ENCODE data around the gene NCOA5. TPM values are rescaled to one million over a fixed set of nuclear protein-coding genes. Genes with fewer than 3 reads are reported as not detected.
A peak's percentile ranks its signal among the peaks of the same experiment; 100 is the strongest.

NCOA5 gene
- total RNA-seq, 4 donors from 2014 or later, result 14.7 to 21.5 (median 19.0) TPM

DNA sequence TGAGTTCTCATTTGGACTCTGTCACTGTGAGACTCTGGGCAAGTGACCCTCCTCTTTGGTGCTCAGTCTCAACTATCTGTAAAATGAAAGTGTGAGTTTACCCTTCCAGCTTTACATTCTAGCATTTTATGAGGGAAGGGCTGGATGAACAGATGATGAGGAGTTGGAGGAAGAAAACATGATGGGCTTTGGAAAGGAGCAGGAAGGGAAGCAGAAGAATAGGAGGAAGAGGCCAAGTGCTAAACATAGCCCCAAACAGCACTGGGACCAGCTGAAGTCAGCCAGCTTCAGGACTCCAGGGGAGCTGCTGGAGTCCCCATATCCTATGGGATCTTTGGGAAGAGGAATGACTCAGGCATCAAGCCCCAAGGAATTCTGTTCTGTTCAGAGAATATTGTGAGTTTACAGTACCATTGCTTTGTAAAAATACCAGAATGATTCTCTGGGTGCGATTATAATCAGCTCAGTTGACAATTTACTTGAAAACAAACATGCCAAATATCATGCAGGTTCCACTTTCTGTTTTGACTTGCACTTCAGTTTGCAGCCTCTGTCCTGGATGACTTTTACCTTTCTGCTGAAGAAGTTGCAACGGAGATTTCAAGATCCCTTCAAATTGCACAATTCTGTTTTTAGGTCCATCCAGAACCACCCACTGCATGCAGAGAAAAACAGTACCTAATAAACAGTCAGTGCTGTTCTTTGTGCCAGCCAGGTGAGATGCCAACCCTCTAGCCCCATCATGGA is 31.6 kb upstream of the NCOA5 start:
- in situ Hi-C loops (cut with MboI; ENCODE audit: low sequenced_read_pairs in 4 of 4), result loop anchor here in 1 of 4 donors (10.0 kb wide), 1 partner anchor 233 kb away; no protein-coding TSS in a partner anchor
- TF ChIP-seq POLR2A (IDR thresholded peaks at IDR 0.05), result no peak
- TF ChIP-seq, protein P1, sequence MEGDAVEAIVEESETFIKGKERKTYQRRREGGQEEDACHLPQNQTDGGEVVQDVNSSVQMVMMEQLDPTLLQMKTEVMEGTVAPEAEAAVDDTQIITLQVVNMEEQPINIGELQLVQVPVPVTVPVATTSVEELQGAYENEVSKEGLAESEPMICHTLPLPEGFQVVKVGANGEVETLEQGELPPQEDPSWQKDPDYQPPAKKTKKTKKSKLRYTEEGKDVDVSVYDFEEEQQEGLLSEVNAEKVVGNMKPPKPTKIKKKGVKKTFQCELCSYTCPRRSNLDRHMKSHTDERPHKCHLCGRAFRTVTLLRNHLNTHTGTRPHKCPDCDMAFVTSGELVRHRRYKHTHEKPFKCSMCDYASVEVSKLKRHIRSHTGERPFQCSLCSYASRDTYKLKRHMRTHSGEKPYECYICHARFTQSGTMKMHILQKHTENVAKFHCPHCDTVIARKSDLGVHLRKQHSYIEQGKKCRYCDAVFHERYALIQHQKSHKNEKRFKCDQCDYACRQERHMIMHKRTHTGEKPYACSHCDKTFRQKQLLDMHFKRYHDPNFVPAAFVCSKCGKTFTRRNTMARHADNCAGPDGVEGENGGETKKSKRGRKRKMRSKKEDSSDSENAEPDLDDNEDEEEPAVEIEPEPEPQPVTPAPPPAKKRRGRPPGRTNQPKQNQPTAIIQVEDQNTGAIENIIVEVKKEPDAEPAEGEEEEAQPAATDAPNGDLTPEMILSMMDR (IDR thresholded peaks at IDR 0.05 in 4 of 5, conservative IDR thresholded peaks at IDR 0.05 in 1 of 5), result no peak
- Histone ChIP-seq H3K27ac (peak overlapping the region in 3 of 4 donors; percentile 7 to 43 (median 40)), H3K36me3 (no peaks in the 10 kb centered on the region), H3K4me1 (peaks cover 10 to 46% of the 10 kb centered on the region in 2 donors), H3K4me3 (no peak overlapping the region), H3K9me3 (no peaks in the 10 kb centered on the region), H3K27me3 (no peaks in the 10 kb centered on the region)
- ATAC-seq (no peak), DNase-seq (no peak)
- intact Hi-C loops (cut with DNase I; ENCODE audit: low total_unique reads), result no loop called here

GRCh38 chr20:46120136-46120535 is 30.4 kb upstream of the NCOA5 start:
- DNase-seq, result no peak

GRCh38 chr20:46119547-46119946 is 29.8 kb upstream of the NCOA5 start:
- Histone ChIP-seq H3K4me3 (no peak overlapping the region), H3K27ac (peak overlapping the region; percentile 84 to 87 (median 85)), H3K27me3 (no peaks in the 10 kb centered on the region), H3K4me1 (peaks cover 10 to 46% of the 10 kb centered on the region in 2 donors), H3K36me3 (no peaks in the 10 kb centered on the region), H3K9me3 (no peaks in the 10 kb centered on the region)
- intact Hi-C loops (cut with DNase I; ENCODE audit: low total_unique reads), result no loop called here
- TF ChIP-seq, protein P1 (IDR thresholded peaks at IDR 0.05 in 4 of 5, conservative IDR thresholded peaks at IDR 0.05 in 1 of 5), result no peak
- TF ChIP-seq POLR2A (IDR thresholded peaks at IDR 0.05), result no peak
- no peak for ATAC-seq
- DNase-seq, result no peak
- in situ Hi-C loops (cut with MboI; ENCODE audit: low sequenced_read_pairs in 4 of 4), result no loop called here

More at GRCh38 chr20:46120136-46120535, 30.4 kb upstream of the NCOA5 start:
- ATAC-seq, result no peak
- Histone ChIP-seq H3K27me3 (no peaks in the 10 kb centered on the region), H3K4me3 (no peak overlapping the region), H3K9me3 (no peaks in the 10 kb centered on the region), H3K36me3 (no peaks in the 10 kb centered on the region), H3K4me1 (peaks cover 10 to 46% of the 10 kb centered on the region in 2 donors), H3K27ac (peak overlapping the region in 3 of 4 donors; percentile 7 to 85 (median 40))
- TF ChIP-seq, protein P1 (IDR thresholded peaks at IDR 0.05 in 4 of 5, conservative IDR thresholded peaks at IDR 0.05 in 1 of 5), result no peak
- TF ChIP-seq POLR2A (IDR thresholded peaks at IDR 0.05), result no peak
- in situ Hi-C loops (cut with MboI; ENCODE audit: low sequenced_read_pairs in 4 of 4) (loop anchor here in 1 of 4 donors (10.0 kb wide), 1 partner anchor 235 kb away; no protein-coding TSS in a partner anchor), intact Hi-C loops (cut with DNase I; ENCODE audit: low total_unique reads) (no loop called here)

GRCh38 chr20:46119028-46119546 is 29.3 kb upstream of the NCOA5 start:
- DNase-seq, result no peak
- ATAC-seq, result no peak
- in situ Hi-C loops (cut with MboI; ENCODE audit: low sequenced_read_pairs in 4 of 4), result no loop called here
- TF ChIP-seq, protein P1 (IDR thresholded peaks at IDR 0.05 in 4 of 5, conservative IDR thresholded peaks at IDR 0.05 in 1 of 5), result no peak
- TF ChIP-seq POLR2A (IDR thresholded peaks at IDR 0.05), result no peak
- peaks cover 10 to 46% of the 10 kb centered on the region in 2 donors for H3K4me1 ChIP-seq
- no peaks in the 10 kb centered on the region for H3K9me3 ChIP-seq
- no peaks in the 10 kb centered on the region for H3K27me3 ChIP-seq
- peak overlapping the region; percentile 59 to 86 (median 70) for H3K4me3 ChIP-seq
- intact Hi-C loops (cut with DNase I; ENCODE audit: low total_unique reads), result no loop called here
- H3K36me3 ChIP-seq, result no peaks in the 10 kb centered on the region
- peak overlapping the region; percentile 84 to 87 (median 85) for H3K27ac ChIP-seq
